MM.1S (cell line): Measurements from ENCODE around the gene BACH2.

ENCODE experiments used
- DNase-seq: peaks from one replicate; pipeline ENCODE4 v3.0.0-alpha.2; 2015
- H2AFZ ChIP-seq: fragments of 300-600 bp; sonication (generic); 2 replicates; pipeline ENCODE4 v1.6.0; 2016; ENCODE audit warnings: antibody characterized with exemption, low read length
- H3F3A ChIP-seq: fragments of 300-600 bp; sonication (generic); 2 replicates; pipeline ENCODE4 v1.6.1; 2016; ENCODE audit warnings: mild to moderate bottlenecking, antibody characterized with exemption, low read length, moderate library complexity, mixed read lengths; ENCODE audit not compliant: insufficient read depth
- H3K27ac ChIP-seq: fragments of 300-600 bp; sonication (generic); 2 replicates; pipeline ENCODE4 v1.5.1; 2016; ENCODE audit warnings: mild to moderate bottlenecking, low read length
- H3K27me3 ChIP-seq: fragments of 300-600 bp; sonication (generic); replicated peaks from 2 replicates; pipeline ENCODE4 v1.6.0; 2016; ENCODE audit warnings: low read length; ENCODE audit not compliant: insufficient read depth
- H3K36me3 ChIP-seq: fragments of 300-600 bp; sonication (generic); replicated peaks from 2 replicates; pipeline ENCODE4 v1.6.1; 2016; ENCODE audit warnings: mild to moderate bottlenecking, low read length, mixed read lengths; ENCODE audit not compliant: insufficient read depth
- H3K4me1 ChIP-seq: fragments of 300-600 bp; sonication (generic); 2 replicates; pipeline ENCODE4 v1.6.1; 2016; ENCODE audit warnings: low read length, mixed read lengths
- H3K4me2 ChIP-seq: fragments of 300-600 bp; sonication (generic); 2 replicates; pipeline ENCODE4 v1.6.0; 2016; ENCODE audit warnings: low read depth, low read length
- H3K4me3 ChIP-seq: fragments of 300-600 bp; sonication (generic); 2 replicates; pipeline ENCODE4 v1.5.1; 2016; ENCODE audit warnings: low read length, mixed read lengths
- H3K79me2 ChIP-seq: fragments of 300-600 bp; sonication (generic); 2 replicates; pipeline ENCODE4 v1.6.1; 2016; ENCODE audit warnings: mixed run types, low read length, mixed read lengths
- H3K9ac ChIP-seq: fragments of 300-600 bp; sonication (generic); 2 replicates; pipeline ENCODE4 v1.6.1; 2016; ENCODE audit warnings: low read length, mixed read lengths
- H3K9me2 ChIP-seq: fragments of 300-600 bp; sonication (generic); replicated peaks from 2 replicates; pipeline ENCODE4 v1.6.1; 2016; ENCODE audit warnings: mild to moderate bottlenecking, low read length, mixed read lengths; ENCODE audit not compliant: insufficient read depth
- H3K9me3 ChIP-seq: fragments of 300-600 bp; sonication (generic); replicated peaks from 2 replicates; pipeline ENCODE4 v1.6.1; 2016; ENCODE audit warnings: mild to moderate bottlenecking, low read length, mixed read lengths; ENCODE audit not compliant: insufficient read depth
- H4K20me1 ChIP-seq: fragments of 300-600 bp; sonication (generic); 2 replicates; pipeline ENCODE4 v1.6.1; 2016; ENCODE audit warnings: mild to moderate bottlenecking, low read length, moderate library complexity, mixed read lengths; ENCODE audit not compliant: insufficient read depth
- CTCF ChIP-seq: fragments of 300-600 bp; sonication (generic); IDR thresholded peaks from 2 replicates; pipeline ENCODE4 v1.5.1; 2016; ENCODE audit warnings: antibody characterized with exemption, low read length, mixed read lengths
- EZH2 ChIP-seq: fragments of 300-600 bp; sonication (generic); optimal IDR thresholded peaks from 2 replicates; pipeline ENCODE3; 2017; ENCODE audit warnings: low read depth, mild to moderate bottlenecking, antibody characterized with exemption, low read length, mixed read lengths
- EZH2phosphoT487 ChIP-seq: fragments of 300-600 bp; sonication (generic); IDR thresholded peaks from 2 replicates; pipeline ENCODE4 v1.6.1; 2018; ENCODE audit warnings: antibody characterized with exemption, low read length

BACH2 gene

DNA sequence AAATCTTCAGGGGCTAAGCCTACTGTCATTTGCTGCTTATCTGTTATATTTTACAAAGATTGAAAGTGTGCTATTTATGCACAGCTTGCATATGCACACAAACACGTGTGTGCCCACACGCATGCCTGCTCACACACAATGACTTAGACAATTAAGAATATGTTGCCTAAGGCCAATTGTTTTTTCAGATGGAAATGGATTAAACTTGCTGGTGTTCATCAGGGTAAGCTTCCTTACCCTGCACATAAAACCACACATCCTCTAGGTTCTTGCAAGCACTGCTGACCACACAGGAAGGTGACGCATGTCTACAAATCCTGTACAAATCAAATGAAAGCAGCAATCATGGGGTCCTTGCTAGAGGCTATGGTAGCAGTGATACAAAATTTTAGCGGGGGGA is 344.0 kb downstream of the BACH2 start:
- Histone ChIP-seq H3K9me3 (no peaks in the 10 kb centered on the region), H2AFZ (no peak overlapping the region), H3K4me1 (peaks cover 42% of the 10 kb centered on the region), H3K9ac (no peak overlapping the region), H3K4me3 (no peak overlapping the region), H3F3A (peaks cover 11% of the 10 kb centered on the region), H3K4me2 (0 out of 2 replicates have a peak overlapping the region, but pooled peaks have one; percentile 14), H4K20me1 (no peaks in the 10 kb centered on the region), H3K27ac (peak overlapping the region; percentile 41), H3K36me3 (no peaks in the 10 kb centered on the region), H3K79me2 (no peaks in the 10 kb centered on the region), H3K9me2 (no peaks in the 10 kb centered on the region), H3K27me3 (no peaks in the 10 kb centered on the region)
- TF ChIP-seq CTCF (no peak), EZH2 (no peak), EZH2phosphoT487 (no peak)
- peak; percentile 79 for DNase-seq

- H3F3A ChIP-seq: peaks cover 11% of the 10 kb centered on the region
- no peaks in the 10 kb centered on the region for H3K9me2 ChIP-seq
- H2AFZ ChIP-seq: no peak overlapping the region
- H4K20me1 ChIP-seq: no peaks in the 10 kb centered on the region
- no peaks in the 10 kb centered on the region for H3K27me3 ChIP-seq
- H3K36me3 ChIP-seq: no peaks in the 10 kb centered on the region
- H3K9me3 ChIP-seq: no peaks in the 10 kb centered on the region
- no peak overlapping the region for H3K9ac ChIP-seq
- no peak overlapping the region for H3K4me3 ChIP-seq
- TF ChIP-seq EZH2 (no peak), CTCF (no peak), EZH2phosphoT487 (no peak)
- DNase-seq: no peak
- no peaks in the 10 kb centered on the region for H3K79me2 ChIP-seq
- H3K27ac ChIP-seq: peak overlapping the region; percentile 41
- H3K4me1 ChIP-seq: peaks cover 42% of the 10 kb centered on the region
- H3K4me2 ChIP-seq: 0 out of 2 replicates have a peak overlapping the region, but pooled peaks have one; percentile 14
Measured at GRCh38 chr6:89952105-89952671, 344.5 kb downstream of the BACH2 start.

GRCh38 chr6:89951574-89952104 is 345.0 kb downstream of the BACH2 start:
- Histone ChIP-seq H4K20me1 (no peaks in the 10 kb centered on the region), H3K9ac (no peak overlapping the region), H3K79me2 (no peaks in the 10 kb centered on the region), H2AFZ (no peak overlapping the region), H3K27ac (no peak overlapping the region), H3K9me3 (no peaks in the 10 kb centered on the region), H3K9me2 (no peaks in the 10 kb centered on the region), H3K4me1 (peaks cover 42% of the 10 kb centered on the region), H3K36me3 (no peaks in the 10 kb centered on the region), H3K27me3 (no peaks in the 10 kb centered on the region), H3K4me2 (no peak overlapping the region), H3F3A (peaks cover 11% of the 10 kb centered on the region), H3K4me3 (no peak overlapping the region)
- TF ChIP-seq CTCF (no peak), EZH2phosphoT487 (no peak), EZH2 (no peak)
- no peak for DNase-seq
